ENCODE measurements around the gene MAML3.
A peak's percentile ranks its signal among the peaks of the same experiment; 100 is the strongest.

Gene MAML3

GRCh38 chr4:140154572-140154891 lies 548 bp upstream of the MAML3 start:
- DNase-seq, result no peak

GRCh38 chr4:140153419-140153717 lies 616 bp downstream of the MAML3 start:
- DNase-seq, result no peak

- peak; percentile 37 for DNase-seq
Measured at GRCh38 chr4:140152751-140153418, 1.1 kb downstream of the MAML3 start.

- peak; percentile 60 for DNase-seq
Measured at GRCh38 chr4:140152013-140152703, 1.8 kb downstream of the MAML3 start.

- DNase-seq, result peak; percentile 72
Measured at GRCh38 chr4:140151699-140152012, 2.3 kb downstream of the MAML3 start.

- DNase-seq, result peak; percentile 76
Measured at GRCh38 chr4:140150886-140151698, 2.9 kb downstream of the MAML3 start.

DNA sequence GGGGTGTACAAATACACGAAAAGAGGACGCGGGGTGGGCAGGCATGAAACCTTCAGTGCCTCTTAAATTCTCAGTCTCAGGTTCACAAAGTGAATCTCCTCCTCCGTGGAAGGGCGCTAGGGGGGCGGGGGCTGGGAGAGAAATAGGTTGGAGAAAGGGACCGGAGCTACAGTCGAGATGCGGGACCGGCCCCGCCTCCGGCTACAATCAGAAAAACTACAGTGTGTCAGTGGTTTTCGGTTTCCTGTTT lies 3.4 kb downstream of the MAML3 start:
- DNase-seq, result no peak

- peak; percentile 82 for DNase-seq
Measured at GRCh38 chr4:140149846-140150635, 3.9 kb downstream of the MAML3 start.

GRCh38 chr4:140144050-140144449 lies 9.9 kb downstream of the MAML3 start:
- DNase-seq, result no peak

DNA sequence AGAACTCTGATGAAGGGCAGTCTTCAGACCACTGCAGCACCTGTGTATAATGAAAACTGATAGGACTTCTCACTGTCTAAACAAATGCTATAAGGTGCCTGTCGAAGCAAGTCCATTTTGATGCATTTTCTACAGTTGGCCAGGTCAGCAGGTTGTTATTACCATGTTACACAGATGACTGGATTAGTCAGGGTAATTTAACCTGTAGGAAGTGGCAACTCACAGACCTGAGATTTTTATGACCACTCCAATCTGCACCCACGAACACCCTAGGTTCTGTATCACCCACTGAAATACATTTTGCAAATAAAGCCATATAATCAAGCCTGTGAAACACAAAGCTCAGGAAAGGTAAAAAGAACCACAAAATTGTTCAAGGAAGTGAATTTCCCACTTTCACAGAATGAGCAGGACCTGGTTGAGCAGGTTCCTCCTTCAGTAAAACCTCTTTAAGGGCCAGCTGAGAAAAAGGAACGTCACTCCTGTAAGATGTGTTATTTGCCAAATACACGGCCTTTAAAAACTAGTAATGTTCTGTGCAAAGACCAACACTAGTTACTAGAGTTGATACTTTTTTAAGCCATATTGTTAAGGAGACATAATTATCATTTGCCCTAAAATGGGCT lies 12.7 kb downstream of the MAML3 start:
- DNase-seq, result no peak

DNA sequence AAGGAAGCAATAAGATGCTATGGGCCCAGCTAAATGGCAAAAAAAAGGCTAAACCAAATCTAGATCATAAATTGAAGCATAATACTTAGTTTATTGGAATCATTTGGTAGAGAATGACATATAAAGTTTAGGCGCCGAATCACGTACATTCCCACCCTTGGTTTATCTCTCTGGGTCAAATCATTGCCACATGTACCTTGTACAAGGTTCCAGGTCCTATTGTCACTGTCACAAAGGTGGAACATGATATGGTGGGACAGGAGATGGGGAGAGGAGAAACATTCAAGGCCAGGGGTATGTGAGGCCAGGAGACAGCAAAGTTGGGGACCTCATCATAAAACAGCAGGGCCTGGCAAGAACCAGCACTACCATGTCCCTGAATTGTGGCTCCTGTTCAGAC lies 13.4 kb downstream of the MAML3 start:
- DNase-seq, result no peak

GRCh38 chr4:140138428-140138827 lies 15.6 kb downstream of the MAML3 start:
- no peak for DNase-seq

DNA sequence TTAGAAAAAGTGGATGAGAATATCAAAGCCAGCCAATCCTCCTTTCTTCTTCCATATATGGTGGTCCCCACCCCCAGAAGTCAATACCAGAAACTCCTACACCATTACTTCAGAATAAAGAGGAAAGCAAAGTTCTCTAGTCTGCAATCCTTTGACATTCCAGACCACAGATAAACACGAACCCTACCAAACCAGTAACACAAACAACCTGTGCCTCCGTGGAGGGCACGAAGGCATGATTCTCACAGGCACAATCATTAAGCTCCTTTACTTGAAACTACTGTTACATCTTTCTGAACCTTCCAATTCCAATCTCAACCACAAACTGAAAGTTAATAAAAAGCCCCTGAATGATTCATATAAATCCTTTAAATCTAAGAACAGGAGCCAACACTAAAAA lies 16.3 kb downstream of the MAML3 start:
- DNase-seq, result no peak

GRCh38 chr4:140136509-140136908 lies 17.5 kb downstream of the MAML3 start:
- no peak for DNase-seq

DNA sequence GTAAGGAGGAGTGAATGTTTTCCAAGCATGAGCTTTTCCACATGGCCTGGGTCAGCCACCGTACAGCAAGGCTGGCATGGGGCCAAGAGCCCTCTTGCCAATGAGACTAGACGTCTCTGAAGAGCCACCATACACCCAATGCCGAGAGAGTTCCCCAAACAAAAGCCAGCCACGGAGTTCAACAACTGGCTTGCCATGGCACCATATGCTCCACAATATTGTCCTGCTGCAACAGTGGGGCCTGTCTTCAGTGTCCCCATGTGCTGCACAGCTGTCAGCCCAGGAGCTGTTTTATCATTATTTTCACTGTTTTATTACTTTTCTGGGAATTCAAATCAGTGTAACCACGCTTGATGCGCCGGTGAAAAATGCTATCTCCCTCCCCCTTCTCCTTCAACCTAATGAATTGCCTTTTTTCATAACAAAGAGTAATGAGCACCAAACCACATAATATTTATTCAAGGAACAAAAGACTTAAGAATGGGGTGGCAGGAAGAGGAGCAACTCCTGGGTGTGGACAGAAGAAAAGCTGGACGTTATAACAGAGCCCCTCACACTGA lies 18.4 kb downstream of the MAML3 start:
- DNase-seq, result no peak

DNA sequence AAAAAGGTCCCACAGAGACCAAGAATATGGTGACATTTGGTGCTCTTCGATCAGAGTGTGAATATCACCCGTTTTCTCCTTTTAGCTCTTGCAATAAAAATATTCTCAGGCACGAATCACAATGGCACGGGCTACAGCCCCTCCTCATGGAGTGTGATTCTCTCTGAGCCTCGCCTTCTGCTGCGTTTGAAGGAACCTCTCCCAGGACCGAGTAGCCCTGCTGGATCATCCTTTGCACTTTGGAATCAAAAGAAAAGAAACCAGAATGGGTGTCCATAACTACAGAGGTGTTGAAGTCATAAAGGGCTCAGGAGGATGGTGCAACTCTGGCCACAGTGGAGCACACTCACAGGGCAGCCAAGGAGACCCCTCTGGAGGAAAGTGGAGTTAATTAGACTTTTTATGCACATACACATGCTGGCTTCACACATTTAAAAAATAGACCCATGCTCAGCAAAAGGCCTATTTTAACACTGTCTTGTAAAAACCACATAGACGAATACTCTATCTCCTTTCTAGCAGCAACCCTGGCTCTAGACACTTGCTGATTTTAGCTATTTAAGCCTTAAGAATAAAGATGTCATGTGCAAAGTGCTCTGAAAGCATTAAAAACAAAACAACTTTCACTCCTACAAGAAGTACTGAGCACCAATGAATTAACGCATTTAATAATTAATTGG lies 19.1 kb downstream of the MAML3 start:
- no peak for DNase-seq

DNA sequence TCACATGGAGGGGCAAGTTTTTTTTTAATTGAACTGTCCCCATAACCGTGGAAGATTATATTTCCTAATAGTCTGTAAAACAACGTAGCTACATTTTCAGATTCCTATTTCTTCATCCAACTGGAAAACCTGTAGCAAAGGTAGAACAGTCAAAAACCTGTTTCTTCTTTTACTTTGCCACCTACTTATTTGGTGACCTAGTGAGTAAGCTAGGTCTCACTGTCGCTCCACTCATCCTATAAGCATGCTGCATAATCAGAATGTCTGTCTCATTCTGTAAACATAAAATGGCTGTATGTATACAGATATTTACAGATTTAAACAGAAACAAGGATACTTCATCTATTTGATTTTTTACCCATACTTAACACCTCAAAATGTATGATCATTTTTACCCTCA lies 20.4 kb downstream of the MAML3 start:
- no peak for DNase-seq

DNA sequence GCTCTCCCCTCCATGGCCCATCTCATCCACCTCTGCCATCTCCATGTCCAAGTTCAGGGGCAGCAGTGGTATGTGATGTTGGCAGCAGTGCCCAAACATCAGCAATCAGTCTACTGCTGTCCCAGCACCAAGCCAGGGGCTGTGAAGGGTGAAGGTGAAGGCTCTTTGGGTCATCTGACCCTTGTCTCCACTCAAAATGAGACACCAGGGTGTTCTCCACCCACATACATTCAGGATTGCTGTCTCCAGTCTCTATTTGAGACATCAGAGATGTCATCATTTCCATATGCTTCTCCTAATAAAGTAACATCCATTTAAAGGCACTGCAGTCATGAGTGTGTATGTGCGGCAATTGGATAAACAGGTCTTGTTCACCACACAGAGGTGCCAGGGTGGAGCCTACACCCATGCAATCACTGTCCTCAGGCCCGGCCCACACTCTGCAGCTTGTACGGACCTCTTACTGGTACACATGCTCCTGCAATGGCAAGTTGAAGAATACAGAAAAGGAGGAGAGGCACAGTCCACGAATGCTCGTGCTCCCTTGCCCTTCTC lies 22.2 kb downstream of the MAML3 start:
- DNase-seq, result no peak

GRCh38 chr4:140130677-140131076 lies 23.3 kb downstream of the MAML3 start:
- no peak for DNase-seq

DNA sequence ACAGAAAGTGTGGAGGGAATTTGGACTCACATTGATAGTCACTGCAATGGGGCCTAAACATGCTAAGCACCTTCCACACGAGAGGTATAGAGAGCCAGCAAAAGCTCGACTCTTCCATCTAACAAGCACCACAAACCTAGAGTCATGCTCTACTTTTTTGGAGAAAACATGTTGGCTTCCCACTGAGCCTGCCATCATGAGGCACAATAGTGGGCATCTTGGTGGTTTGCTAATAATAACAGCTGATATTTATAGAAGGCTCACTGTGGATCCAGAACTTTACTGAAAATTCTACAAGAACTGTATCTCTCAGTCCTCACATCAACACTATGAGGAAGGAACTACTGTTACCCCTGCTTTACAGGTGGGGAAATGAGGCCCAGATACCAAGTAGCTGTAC lies 26.6 kb downstream of the MAML3 start:
- no peak for DNase-seq

- no peak for DNase-seq
Measured at GRCh38 chr4:140126261-140126660, 27.7 kb downstream of the MAML3 start.

GRCh38 chr4:140125374-140125773 lies 28.6 kb downstream of the MAML3 start:
- no peak for DNase-seq
